ENCODE results near the gene ASIC2.

Gene ASIC2

GRCh38 chr17:33099906-33100305, 193.2 kb downstream of the ASIC2 start:
- no peak for DNase-seq (ENCODE audit: low read depth, low spot score)
- no peak overlapping the region for H3K4me3 ChIP-seq (ENCODE audit: low read length)

- H3K4me3 ChIP-seq (ENCODE audit: low read length): no peak overlapping the region
- no peak for DNase-seq (ENCODE audit: low read depth, low spot score)
Observed at GRCh38 chr17:33099252-33099651, 193.8 kb downstream of the ASIC2 start.

- no peak for DNase-seq (ENCODE audit: low read depth, low spot score)
- no peak overlapping the region for H3K4me3 ChIP-seq (ENCODE audit: low read length)
Observed at GRCh38 chr17:33097411-33097810, 195.7 kb downstream of the ASIC2 start.

GRCh38 chr17:33096161-33096560, 196.9 kb downstream of the ASIC2 start:
- DNase-seq (ENCODE audit: low read depth, low spot score): no peak
- H3K4me3 ChIP-seq (ENCODE audit: low read length): no peak overlapping the region

GRCh38 chr17:33091271-33091670, 201.8 kb downstream of the ASIC2 start:
- H3K4me3 ChIP-seq (ENCODE audit: low read length): no peak overlapping the region
- no peak for DNase-seq (ENCODE audit: low read depth, low spot score)

GRCh38 chr17:33090806-33091205, 202.3 kb downstream of the ASIC2 start:
- no peak overlapping the region for H3K4me3 ChIP-seq (ENCODE audit: low read length)
- DNase-seq (ENCODE audit: low read depth, low spot score): no peak

GRCh38 chr17:33086878-33087277, 206.2 kb downstream of the ASIC2 start:
- no peak for DNase-seq (ENCODE audit: low read depth, low spot score)
- H3K4me3 ChIP-seq (ENCODE audit: low read length): no peak overlapping the region

GRCh38 chr17:33086041-33086440, 207.1 kb downstream of the ASIC2 start:
- no peak for DNase-seq (ENCODE audit: low read depth, low spot score)
- H3K4me3 ChIP-seq (ENCODE audit: low read length): no peak overlapping the region

GRCh38 chr17:33085256-33085655, 207.8 kb downstream of the ASIC2 start:
- no peak overlapping the region for H3K4me3 ChIP-seq (ENCODE audit: low read length)
- no peak for DNase-seq (ENCODE audit: low read depth, low spot score)

- no peak for DNase-seq (ENCODE audit: low read depth, low spot score)
- H3K4me3 ChIP-seq (ENCODE audit: low read length): no peak overlapping the region
Observed at GRCh38 chr17:33084755-33085154, 208.3 kb downstream of the ASIC2 start.

- H3K4me3 ChIP-seq (ENCODE audit: low read length): no peak overlapping the region
- DNase-seq (ENCODE audit: low read depth, low spot score): no peak
Observed at GRCh38 chr17:33082529-33083173, 210.4 kb downstream of the ASIC2 start.

GRCh38 chr17:33080091-33080490, 213.0 kb downstream of the ASIC2 start:
- no peak overlapping the region for H3K4me3 ChIP-seq (ENCODE audit: low read length)
- no peak for DNase-seq (ENCODE audit: low read depth, low spot score)

- H3K4me3 ChIP-seq (ENCODE audit: low read length): no peak overlapping the region
- DNase-seq (ENCODE audit: low read depth, low spot score): no peak
Observed at GRCh38 chr17:33079201-33079600, 213.9 kb downstream of the ASIC2 start.

- no peak overlapping the region for H3K4me3 ChIP-seq (ENCODE audit: low read length)
- DNase-seq (ENCODE audit: low read depth, low spot score): no peak
Observed at GRCh38 chr17:33076979-33077378, 216.1 kb downstream of the ASIC2 start.

- no peak overlapping the region for H3K4me3 ChIP-seq (ENCODE audit: low read length)
- no peak for DNase-seq (ENCODE audit: low read depth, low spot score)
Observed at GRCh38 chr17:33073416-33073815, 219.7 kb downstream of the ASIC2 start.

- DNase-seq (ENCODE audit: low read depth, low spot score): no peak
- no peak overlapping the region for H3K4me3 ChIP-seq (ENCODE audit: low read length)
Observed at GRCh38 chr17:33072421-33073161, 220.5 kb downstream of the ASIC2 start.

GRCh38 chr17:33071656-33072055, 221.4 kb downstream of the ASIC2 start:
- H3K4me3 ChIP-seq (ENCODE audit: low read length): no peak overlapping the region
- DNase-seq (ENCODE audit: low read depth, low spot score): no peak

- no peak overlapping the region for H3K4me3 ChIP-seq (ENCODE audit: low read length)
- no peak for DNase-seq (ENCODE audit: low read depth, low spot score)
Observed at GRCh38 chr17:33057564-33057963, 235.5 kb downstream of the ASIC2 start.

GRCh38 chr17:33056399-33057146, 236.5 kb downstream of the ASIC2 start:
- no peak for DNase-seq (ENCODE audit: low read depth, low spot score)
- no peak overlapping the region for H3K4me3 ChIP-seq (ENCODE audit: low read length)

- H3K4me3 ChIP-seq (ENCODE audit: low read length): no peak overlapping the region
- no peak for DNase-seq (ENCODE audit: low read depth, low spot score)
Observed at GRCh38 chr17:33055746-33056145, 237.3 kb downstream of the ASIC2 start.

Data from Jurkat, Clone E6-1 (cell line).